Effector memory CD8-positive, alpha-beta T cell (primary cell): ENCODE measurements around the gene AGAP1.

Source experiments
- ATAC-seq: fragments of 150-1000 bp; cut with Tn5 transposase; replicated peaks from 2 replicates; pipeline ENCODE4 v1.10.0; 2021; ENCODE audit warnings: mild to moderate bottlenecking, moderate library complexity
- DNase-seq, 3 experiments: peaks; one replicate each; pipeline ENCODE4 v3.0.0; 2021
- H3K27ac Mint-ChIP-seq, 2 donors: one replicate each; pipeline ENCODE4 v1.8.0; 2022; ENCODE audit warnings: mild to moderate bottlenecking in 2 of 2, mixed read lengths in 2 of 2, moderate library complexity in 2 of 2
- H3K27me3 Mint-ChIP-seq, 2 donors: one replicate each; pipeline ENCODE4 v1.8.0; 2022; ENCODE audit warnings: mixed read lengths in 2 of 2
- H3K36me3 Mint-ChIP-seq: one replicate; pipeline ENCODE4 v1.8.0; 2022; ENCODE audit warnings: mild to moderate bottlenecking, moderate library complexity, mixed read lengths; ENCODE audit not compliant: insufficient read depth
- H3K4me1 Mint-ChIP-seq, 2 donors: one replicate each; pipeline ENCODE4 v1.8.0; 2022; ENCODE audit warnings: low read depth in 2 of 2, mixed read lengths in 2 of 2
- H3K4me3 Mint-ChIP-seq, 2 donors: one replicate each; pipeline ENCODE4 v1.8.0; 2022; ENCODE audit warnings: mild to moderate bottlenecking in 2 of 2, mixed read lengths in 2 of 2, moderate library complexity in 2 of 2
- H3K9me3 Mint-ChIP-seq, 2 donors: one replicate each; pipeline ENCODE4 v1.8.0; 2022; ENCODE audit warnings: mixed read lengths in 2 of 2

Gene AGAP1

DNA sequence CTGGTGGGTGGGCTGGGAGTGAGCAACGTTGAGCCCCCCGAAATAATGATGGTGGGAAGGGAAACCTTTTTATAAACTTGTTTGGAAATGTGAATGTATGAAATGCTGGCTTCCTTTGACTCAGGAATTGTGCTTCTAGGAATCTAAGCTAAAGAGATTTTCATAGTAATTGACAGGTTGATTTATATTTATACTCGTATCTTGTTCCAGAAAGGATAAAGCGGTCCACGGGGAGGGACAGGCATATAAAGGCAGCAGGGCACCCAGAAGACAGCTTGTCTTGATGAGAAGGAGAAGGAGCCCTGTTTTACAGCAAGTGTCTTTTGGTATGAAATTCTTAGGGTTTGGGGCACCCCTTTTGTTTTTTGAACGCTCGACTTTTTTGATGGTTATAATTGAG is 157.8 kb downstream of the AGAP1 start:
- Mint-ChIP-seq H3K4me3 (peak overlapping the region in 1 of 2 donors; percentile 6), H3K9me3 (no peaks in the 10 kb centered on the region), H3K27me3 (peaks cover 19 to 20% of the 10 kb centered on the region in 2 donors), H3K27ac (peak overlapping the region in 1 of 2 donors; percentile 32), H3K4me1 (peaks cover 9 to 21% of the 10 kb centered on the region in 2 donors), H3K36me3 (peaks cover 7% of the 10 kb centered on the region)
- ATAC-seq, result no peak
- DNase-seq, result no peak

DNA sequence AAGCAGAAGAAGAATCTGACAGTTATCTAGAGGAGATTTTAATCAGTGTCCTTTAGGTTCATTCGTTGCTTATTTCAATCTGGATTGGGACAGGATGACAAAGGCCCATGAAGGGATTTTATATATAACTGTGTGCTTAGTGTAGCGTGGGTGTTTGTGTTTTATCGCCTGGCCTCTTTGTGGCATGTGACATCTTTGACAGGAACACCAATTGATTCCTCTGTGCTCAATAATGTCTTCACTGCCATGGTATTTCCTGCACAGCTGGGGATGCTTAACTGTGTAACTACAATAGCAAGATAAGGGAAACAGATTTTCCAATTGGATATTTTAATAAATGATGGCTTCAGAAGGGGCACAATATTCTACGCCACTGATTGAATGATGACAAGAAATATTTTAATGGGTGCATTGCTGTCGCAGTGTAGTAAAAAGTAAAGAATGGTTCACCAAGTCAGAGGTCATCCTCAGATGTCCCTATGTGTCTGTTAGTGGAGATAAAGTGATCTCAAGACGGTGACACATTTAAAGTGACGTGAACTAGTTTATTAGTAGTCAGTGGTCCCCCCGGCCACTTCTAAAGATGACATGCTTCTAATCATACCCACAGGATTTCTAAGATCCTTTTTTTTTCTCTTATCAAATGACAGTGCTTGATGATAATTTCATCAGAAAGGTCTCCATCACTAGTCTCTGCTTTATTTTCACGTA is 160.4 kb downstream of the AGAP1 start:
- H3K27ac Mint-ChIP-seq, result no peak overlapping the region
- H3K27me3 Mint-ChIP-seq, result peaks cover 24 to 32% of the 10 kb centered on the region in 2 donors
- no peak for DNase-seq
- ATAC-seq, result no peak
- H3K9me3 Mint-ChIP-seq, result no peaks in the 10 kb centered on the region
- H3K4me1 Mint-ChIP-seq, result peaks cover 10 to 20% of the 10 kb centered on the region in 2 donors
- no peak overlapping the region for H3K4me3 Mint-ChIP-seq
- H3K36me3 Mint-ChIP-seq, result peaks cover 7% of the 10 kb centered on the region

DNA sequence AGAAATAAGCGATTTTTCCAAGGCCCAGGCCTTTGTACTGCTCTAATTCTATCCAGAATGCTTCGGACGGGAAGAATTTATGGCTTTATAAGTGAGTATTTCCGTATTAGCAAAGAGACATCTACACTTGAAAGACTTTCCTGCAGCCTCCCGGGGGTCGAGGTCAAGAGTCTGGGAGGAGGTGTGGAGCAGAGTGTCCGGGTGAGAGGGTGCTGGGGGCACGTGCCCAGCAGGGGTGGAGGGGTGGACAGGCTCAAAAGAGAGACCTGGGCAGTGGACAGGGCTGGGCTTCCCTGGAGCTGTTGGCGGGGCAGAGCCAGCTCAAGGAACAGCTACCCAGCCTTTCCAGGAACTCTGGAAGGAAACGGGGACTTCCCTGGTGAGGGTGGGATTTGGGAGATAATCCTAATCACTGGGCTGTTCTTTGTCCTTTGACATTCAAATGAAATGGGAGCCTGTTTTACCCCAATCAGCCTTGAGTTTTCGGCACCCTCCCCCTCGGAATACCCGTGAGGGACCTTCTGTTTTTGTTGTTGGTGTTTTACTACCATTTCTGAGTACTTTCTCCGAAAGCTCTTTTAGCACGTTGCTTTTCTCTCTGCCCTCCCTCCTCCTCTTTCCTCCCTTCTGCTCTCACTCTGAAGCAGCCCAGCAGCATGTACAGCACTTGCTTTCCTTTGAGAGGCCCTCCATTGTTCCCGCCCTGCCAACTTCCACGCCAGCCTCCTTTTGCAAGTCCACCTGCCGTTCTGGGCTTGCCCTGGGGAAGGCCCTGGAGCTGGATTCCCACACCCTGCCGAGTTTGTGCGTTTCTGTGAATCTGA is 164.7 kb downstream of the AGAP1 start:
- peaks cover 45 to 64% of the 10 kb centered on the region in 2 donors for H3K27me3 Mint-ChIP-seq
- DNase-seq, result no peak
- H3K4me1 Mint-ChIP-seq, result peaks cover 14 to 15% of the 10 kb centered on the region in 2 donors
- H3K4me3 Mint-ChIP-seq, result no peak overlapping the region
- H3K27ac Mint-ChIP-seq, result peak overlapping the region in 1 of 2 donors; percentile 30
- no peaks in the 10 kb centered on the region for H3K36me3 Mint-ChIP-seq
- ATAC-seq, result no peak
- no peaks in the 10 kb centered on the region for H3K9me3 Mint-ChIP-seq

DNA sequence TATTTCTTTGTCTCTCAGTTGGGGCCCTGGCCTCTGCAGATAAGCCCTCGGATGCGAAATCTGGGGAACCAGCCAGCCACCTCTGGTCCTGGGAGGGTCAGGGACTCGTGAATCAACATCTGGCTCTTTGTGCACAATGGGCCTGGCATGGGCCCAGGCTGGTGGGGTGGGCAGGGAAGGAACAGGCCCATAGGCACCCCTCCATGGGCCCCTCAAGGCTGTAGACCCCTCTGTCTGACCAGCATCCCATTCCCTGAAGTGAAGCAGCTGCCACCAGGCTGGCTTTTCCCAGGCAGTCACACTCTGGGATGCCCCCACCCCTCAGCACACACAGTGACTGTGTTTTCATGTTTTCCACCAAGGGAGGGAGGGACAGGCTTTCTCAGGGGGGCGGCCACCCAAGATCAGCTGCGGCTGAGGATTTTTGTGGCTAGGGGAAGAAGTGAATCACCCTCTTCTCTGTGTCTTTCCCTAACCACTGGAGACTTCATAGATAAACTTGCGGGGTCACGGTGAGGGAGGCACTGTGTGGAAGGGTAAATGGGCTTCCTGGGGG is 166.0 kb downstream of the AGAP1 start:
- Mint-ChIP-seq H3K9me3 (no peaks in the 10 kb centered on the region), H3K27ac (no peak overlapping the region), H3K27me3 (peaks cover 49 to 64% of the 10 kb centered on the region in 2 donors), H3K4me3 (no peak overlapping the region), H3K36me3 (no peaks in the 10 kb centered on the region), H3K4me1 (peaks cover 14 to 15% of the 10 kb centered on the region in 2 donors)
- DNase-seq (no peak), ATAC-seq (no peak)

DNA sequence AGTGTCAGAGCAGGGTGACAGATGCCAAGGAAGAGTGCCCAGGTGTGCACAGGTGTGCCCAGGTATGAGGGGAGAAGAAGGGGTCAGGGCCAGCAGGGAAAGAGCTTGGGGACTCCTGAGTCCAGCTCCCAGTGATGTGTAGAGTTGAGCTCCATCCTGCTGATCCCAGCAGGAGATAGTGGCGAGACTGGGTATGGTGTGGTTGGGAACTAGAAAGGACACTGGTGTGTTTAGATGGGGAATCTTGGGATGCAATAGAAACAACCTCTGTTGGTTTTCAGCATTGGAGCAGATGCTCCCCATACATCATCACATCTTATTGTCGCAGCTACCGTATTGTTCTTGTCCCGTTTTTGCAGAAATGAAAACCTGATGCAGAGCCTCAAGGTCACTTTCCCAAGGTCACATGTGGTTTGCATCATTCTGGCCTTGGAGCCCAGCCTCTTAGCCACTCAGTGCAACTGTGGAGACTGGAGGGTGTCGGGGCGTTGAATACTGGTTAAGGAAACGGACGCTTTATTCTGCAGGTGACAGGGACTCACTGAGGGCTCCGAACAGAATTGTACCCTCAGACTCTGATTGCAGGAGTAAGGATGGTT is 166.7 kb downstream of the AGAP1 start:
- Mint-ChIP-seq H3K4me1 (peaks cover 14 to 15% of the 10 kb centered on the region in 2 donors), H3K9me3 (no peaks in the 10 kb centered on the region), H3K27me3 (peaks cover 48 to 62% of the 10 kb centered on the region in 2 donors), H3K4me3 (no peak overlapping the region), H3K27ac (no peak overlapping the region), H3K36me3 (no peaks in the 10 kb centered on the region)
- no peak for DNase-seq
- no peak for ATAC-seq

DNA sequence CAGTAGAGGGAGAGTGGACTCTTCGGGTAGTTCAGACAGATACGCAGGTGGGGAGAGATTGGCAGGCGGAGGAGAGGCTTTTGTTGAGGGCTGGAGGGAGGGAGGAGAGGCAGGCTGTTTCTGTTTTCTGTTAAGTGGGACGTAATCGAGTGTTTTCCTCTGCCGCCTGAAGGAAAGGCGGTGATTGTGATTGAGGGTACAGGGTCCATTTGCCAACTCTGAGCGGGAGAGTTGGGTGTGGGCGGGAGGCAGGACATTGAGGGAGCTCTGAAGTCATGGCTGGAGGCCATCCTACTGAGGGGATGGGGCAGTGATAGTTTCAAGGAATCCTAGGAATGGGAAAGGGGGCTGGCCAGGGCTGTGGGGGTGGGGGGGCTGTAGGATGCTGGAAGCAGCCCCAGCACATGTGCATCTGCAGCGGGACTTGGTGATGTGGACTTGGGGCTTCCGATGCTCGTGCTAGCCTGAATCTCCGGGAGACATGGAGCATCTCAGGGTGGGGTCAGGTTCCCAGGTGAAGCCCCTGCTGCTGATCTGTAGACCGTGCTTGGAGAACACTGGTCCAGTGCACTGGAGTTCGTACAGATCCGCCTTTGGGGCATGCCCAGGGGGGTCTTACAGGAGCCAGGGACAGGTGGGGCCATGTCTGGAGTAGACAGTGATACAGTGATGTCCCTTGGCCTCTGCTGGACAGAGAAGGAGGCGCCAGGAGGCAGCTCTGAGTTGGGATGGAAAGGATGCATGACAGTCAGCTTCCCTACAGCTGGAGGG is 167.5 kb downstream of the AGAP1 start:
- H3K4me1 Mint-ChIP-seq, result peaks cover 19 to 20% of the 10 kb centered on the region in 2 donors
- ATAC-seq, result no peak
- H3K27me3 Mint-ChIP-seq, result peaks cover 46 to 55% of the 10 kb centered on the region in 2 donors
- no peaks in the 10 kb centered on the region for H3K9me3 Mint-ChIP-seq
- DNase-seq, result no peak
- no peaks in the 10 kb centered on the region for H3K36me3 Mint-ChIP-seq
- H3K4me3 Mint-ChIP-seq, result no peak overlapping the region
- no peak overlapping the region for H3K27ac Mint-ChIP-seq

DNA sequence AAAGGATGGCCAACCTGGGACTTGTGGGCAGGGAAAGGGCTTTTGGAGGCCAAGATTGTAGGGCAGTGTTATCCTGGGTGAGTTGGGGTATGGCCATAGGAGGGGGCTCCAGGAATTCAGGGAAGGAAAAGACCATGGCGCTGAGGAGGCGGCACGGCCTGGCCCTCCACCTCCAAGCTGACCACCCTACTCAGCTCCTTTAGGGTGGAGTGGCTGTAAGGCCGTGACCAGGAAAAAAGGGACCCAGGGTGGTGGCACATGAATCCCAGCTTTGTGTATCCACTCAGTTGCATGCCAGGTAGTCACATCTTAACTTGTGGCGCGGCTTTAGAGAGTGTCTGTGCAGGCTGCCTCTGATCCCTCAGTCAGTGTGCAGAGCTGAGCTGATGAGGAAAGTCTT is 168.1 kb downstream of the AGAP1 start:
- Mint-ChIP-seq H3K4me1 (peaks cover 19 to 24% of the 10 kb centered on the region in 2 donors), H3K27ac (no peak overlapping the region), H3K27me3 (peaks cover 49 to 50% of the 10 kb centered on the region in 2 donors), H3K4me3 (no peak overlapping the region), H3K36me3 (no peaks in the 10 kb centered on the region), H3K9me3 (no peaks in the 10 kb centered on the region)
- DNase-seq, result no peak
- ATAC-seq, result no peak

DNA sequence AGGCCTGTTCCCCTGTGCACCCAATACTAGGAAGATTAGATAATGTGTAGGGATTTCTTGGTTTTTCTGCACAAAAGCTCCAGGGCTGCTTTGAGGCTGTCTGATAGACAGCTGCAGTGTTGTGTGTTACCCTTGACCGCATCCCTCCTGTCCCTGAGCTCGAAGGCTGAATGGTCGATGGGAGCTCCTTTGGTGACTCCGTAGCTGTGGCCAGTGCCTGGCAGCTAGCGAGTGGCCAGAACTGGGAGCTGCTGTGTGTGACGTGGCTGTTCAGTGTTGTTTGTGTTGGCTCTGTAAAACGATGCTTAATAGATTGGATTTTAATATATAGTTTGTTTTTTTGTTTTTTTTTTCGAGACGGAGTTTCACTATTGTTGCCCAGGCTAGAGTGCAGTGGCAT is 170.0 kb downstream of the AGAP1 start:
- H3K4me1 Mint-ChIP-seq, result peaks cover 18 to 23% of the 10 kb centered on the region in 2 donors
- DNase-seq (no peak), ATAC-seq (no peak)
- H3K9me3 Mint-ChIP-seq, result no peaks in the 10 kb centered on the region
- no peak overlapping the region for H3K27ac Mint-ChIP-seq
- no peaks in the 10 kb centered on the region for H3K36me3 Mint-ChIP-seq
- H3K4me3 Mint-ChIP-seq, result no peak overlapping the region
- H3K27me3 Mint-ChIP-seq, result peaks cover 44 to 50% of the 10 kb centered on the region in 2 donors

DNA sequence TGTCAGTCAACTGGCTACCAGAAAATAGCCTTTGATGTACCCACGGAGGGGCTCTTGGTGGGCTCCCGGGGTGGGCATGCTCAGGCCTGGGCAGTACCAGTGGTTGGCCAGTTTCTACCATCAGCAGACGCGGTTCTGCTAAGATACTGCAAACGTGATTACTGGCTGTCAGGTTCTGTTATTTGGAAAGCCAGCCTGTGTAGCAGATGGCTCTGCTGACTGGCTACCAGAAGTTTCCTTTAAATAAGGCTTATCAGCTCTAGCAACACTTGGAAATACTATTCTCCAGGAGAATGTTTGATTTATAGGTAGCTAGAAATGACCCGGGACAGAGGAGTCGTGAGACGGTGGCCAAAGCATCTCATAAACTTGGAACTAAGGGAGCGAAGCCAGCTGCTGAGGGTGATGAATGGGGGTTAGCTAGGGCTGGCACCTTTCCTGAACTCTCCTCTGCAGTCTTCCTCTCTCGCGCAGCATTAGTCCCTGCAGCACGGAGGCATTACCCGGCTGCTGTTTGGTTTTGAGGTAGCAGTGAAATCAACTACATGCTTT is 171.9 kb downstream of the AGAP1 start:
- H3K27ac Mint-ChIP-seq, result peak overlapping the region in 1 of 2 donors; percentile 83
- H3K36me3 Mint-ChIP-seq, result no peaks in the 10 kb centered on the region
- H3K9me3 Mint-ChIP-seq, result no peaks in the 10 kb centered on the region
- DNase-seq (no peak), ATAC-seq (no peak)
- peak overlapping the region; percentile 69 to 79 for H3K4me3 Mint-ChIP-seq
- H3K4me1 Mint-ChIP-seq, result peaks cover 9 to 15% of the 10 kb centered on the region in 2 donors
- H3K27me3 Mint-ChIP-seq, result peaks cover 25 to 40% of the 10 kb centered on the region in 2 donors

DNA sequence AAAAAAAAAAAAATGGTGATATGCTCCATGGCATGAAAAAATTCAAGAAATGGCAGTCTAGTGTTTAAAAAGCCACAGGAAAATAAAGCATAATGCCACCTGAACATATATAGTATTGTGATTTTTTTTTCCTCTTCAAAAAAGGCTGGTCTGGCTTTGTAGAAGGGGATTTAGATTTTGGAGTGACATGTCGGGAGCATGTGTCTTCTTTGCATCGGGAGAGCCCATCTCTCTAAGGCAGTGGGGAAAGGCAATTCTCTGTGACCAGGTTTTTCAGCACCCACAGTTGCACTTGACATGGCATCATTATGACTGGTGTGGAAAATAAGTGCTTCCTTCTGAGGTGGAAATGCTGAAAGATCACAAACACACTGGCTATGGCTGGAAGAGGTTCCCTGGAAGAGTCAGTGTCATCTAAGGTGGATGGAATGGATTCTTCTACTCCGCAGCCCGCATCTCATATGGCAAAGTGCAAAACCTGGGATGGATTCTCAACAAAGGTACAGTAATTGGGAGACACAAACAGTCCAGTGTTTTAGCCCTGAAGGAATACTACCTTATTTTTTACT is 172.5 kb downstream of the AGAP1 start:
- no peaks in the 10 kb centered on the region for H3K9me3 Mint-ChIP-seq
- peaks cover 9 to 13% of the 10 kb centered on the region in 2 donors for H3K4me1 Mint-ChIP-seq
- peaks cover 20 to 35% of the 10 kb centered on the region in 2 donors for H3K27me3 Mint-ChIP-seq
- ATAC-seq, result peak; percentile 49
- H3K36me3 Mint-ChIP-seq, result no peaks in the 10 kb centered on the region
- H3K4me3 Mint-ChIP-seq, result peak overlapping the region; percentile 69 to 79
- H3K27ac Mint-ChIP-seq, result peak overlapping the region; percentile 66 to 83
- DNase-seq, result peak; percentile 37 to 54 (median 39)

DNA sequence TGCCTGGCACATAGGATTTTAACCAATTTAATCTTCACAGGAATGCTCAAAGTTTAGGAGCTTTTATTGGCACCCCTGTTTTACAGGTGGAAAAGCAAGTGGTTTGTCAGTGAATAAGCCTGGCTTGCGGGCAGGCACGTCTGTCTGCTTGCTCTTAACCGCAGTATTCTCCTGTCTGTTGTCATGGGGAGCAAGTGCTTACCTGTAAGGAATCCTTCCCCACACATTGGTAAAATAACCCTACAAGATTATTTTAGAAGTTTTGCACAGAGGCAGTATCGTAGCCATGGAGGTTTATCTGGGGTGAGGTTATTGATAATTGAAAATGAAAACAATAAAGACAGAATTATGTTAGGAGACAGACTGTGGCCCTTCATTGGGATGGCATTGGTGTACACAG is 174.9 kb downstream of the AGAP1 start:
- Mint-ChIP-seq H3K36me3 (no peaks in the 10 kb centered on the region), H3K27me3 (peaks cover 6 to 32% of the 10 kb centered on the region in 2 donors), H3K4me3 (peak overlapping the region; percentile 38 to 58), H3K9me3 (no peaks in the 10 kb centered on the region), H3K4me1 (peaks cover 23 to 26% of the 10 kb centered on the region in 2 donors), H3K27ac (no peak overlapping the region)
- no peak for ATAC-seq
- DNase-seq, result no peak

DNA sequence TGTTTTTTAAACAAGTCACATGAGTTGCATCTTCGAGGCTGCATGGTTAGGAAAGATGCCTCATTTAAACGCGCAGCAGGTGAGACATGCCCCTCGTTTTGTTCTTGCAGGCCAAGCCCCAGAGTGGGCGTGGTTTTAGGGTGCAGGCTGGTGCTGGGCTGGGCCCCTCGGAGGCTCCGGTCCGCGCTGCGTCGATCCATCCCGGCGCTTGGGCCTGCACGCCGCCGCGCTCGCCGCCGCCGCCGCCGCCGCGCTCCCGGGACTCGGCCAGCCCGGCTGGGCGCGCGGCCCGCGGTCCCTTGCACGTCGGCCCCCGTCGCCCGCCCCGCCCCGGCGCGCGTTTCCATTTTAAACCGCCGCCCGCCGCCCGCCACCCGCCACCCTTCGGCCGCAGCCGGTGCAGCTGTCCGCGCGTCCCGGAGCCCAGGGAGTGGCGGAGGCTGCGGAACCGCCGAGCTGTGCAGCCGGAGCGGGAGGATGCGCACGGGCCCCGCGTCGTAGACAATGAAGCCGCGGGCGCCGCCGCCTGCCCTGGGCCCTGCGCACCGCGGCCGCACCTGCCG is 175.5 kb downstream of the AGAP1 start:
- DNase-seq (peak; percentile 46 to 72 (median 66)), ATAC-seq (peak; percentile 79)
- no peak overlapping the region for H3K27ac Mint-ChIP-seq
- H3K9me3 Mint-ChIP-seq, result no peaks in the 10 kb centered on the region
- H3K4me3 Mint-ChIP-seq, result peak overlapping the region; percentile 38 to 58
- H3K27me3 Mint-ChIP-seq, result peaks cover 6 to 32% of the 10 kb centered on the region in 2 donors
- H3K36me3 Mint-ChIP-seq, result no peaks in the 10 kb centered on the region
- H3K4me1 Mint-ChIP-seq, result peaks cover 23 to 32% of the 10 kb centered on the region in 2 donors
